Endothelial cell of umbilical vein (primary cell): ENCODE measurements around the gene MTR. TPM values are rescaled to one million over a fixed set of nuclear protein-coding genes. Genes with fewer than 3 reads are reported as not detected.

Experiments used
- BruUV-seq: library from RNA; stranded (reverse); fragments of 400-500 nt; replicated peaks from 2 replicates; lab custom pipeline; 2021; lab: Mats Ljungman, UMichigan
- CTCF ChIA-PET: fragments of 300-600, 350-600 bp; sonication (Branson Sonifier 250); formaldehyde crosslinking; loops from one replicate; lab custom pipeline; 2021; ENCODE audit warnings: antibody characterized with exemption, inconsistent platforms; lab: Charles Lee
- POLR2A ChIA-PET: fragments of 300-600, 350-600 bp; sonication (Branson Sonifier 250); formaldehyde crosslinking; loops from one replicate; lab custom pipeline; 2021; ENCODE audit warnings: antibody characterized with exemption, inconsistent platforms; lab: Charles Lee
- DNase-seq: peaks from one replicate; pipeline ENCODE4 v3.0.0-alpha.2; 2011; ENCODE audit warnings: low read depth, low spot score
- FAIRE-seq: peaks from 2 replicates; lab custom pipeline; 2011; peaks lifted over from hg19 to GRCh38; lab: Jason Lieb, UNC
- H2AFZ ChIP-seq: 2 replicates; pipeline ENCODE4 v1.6.0; 2012; ENCODE audit warnings: low read depth, low read length, control low read depth, inconsistent platforms
- H3K27ac ChIP-seq: 2 replicates; pipeline ENCODE4 v1.5.1; 2011; ENCODE audit warnings: low read depth, mild to moderate bottlenecking, control low read depth, low read length, moderate library complexity; ENCODE audit not compliant: insufficient read depth
- H3K27me3 ChIP-seq, 2 experiments: 2 replicates each; pipeline versions ENCODE4 v1.6.0 to v1.6.1; 2011; ENCODE audit warnings: low read length in 2 of 2, mixed read lengths in 1 of 2; ENCODE audit not compliant: control insufficient read depth in 2 of 2, insufficient read depth in 2 of 2
- H3K36me3 ChIP-seq, 2 experiments: 2 replicates in 1 of 2; 3 replicates in 1 of 2; pipeline ENCODE4 v1.5.1; 2011; ENCODE audit warnings: low read length in 2 of 2, mild to moderate bottlenecking in 1 of 2, moderate library complexity in 1 of 2; ENCODE audit not compliant: control insufficient read depth in 2 of 2, insufficient read depth in 2 of 2; ENCODE audit errors: extremely low read depth in 1 of 2
- H3K4me1 ChIP-seq: 3 replicates; pipeline ENCODE4 v1.5.1; 2011; ENCODE audit warnings: mild to moderate bottlenecking, low read length; ENCODE audit not compliant: control insufficient read depth, insufficient read depth; ENCODE audit errors: extremely low read depth
- H3K4me2 ChIP-seq: 2 replicates; pipeline ENCODE4 v1.6.1; 2011; ENCODE audit warnings: low read length, control low read depth, mixed read lengths; ENCODE audit not compliant: insufficient read depth
- H3K4me3 ChIP-seq, 3 experiments: fragments of 200-600 bp in 1 of 3; sonication (generic), shearing (Covaris generic) in 1 of 3; replicated peaks in 1 of 3; 2 replicates each; pipeline ENCODE4 v1.5.1; 2011 to 2016; ENCODE audit warnings: control low read depth in 3 of 3, low read length in 3 of 3, mild to moderate bottlenecking in 2 of 3, inconsistent platforms in 1 of 3, low read depth in 1 of 3, moderate library complexity in 1 of 3; ENCODE audit not compliant: insufficient read depth in 1 of 3
- H3K79me2 ChIP-seq: 2 replicates; pipeline ENCODE4 v1.6.0; 2012; ENCODE audit warnings: low read length, inconsistent platforms; ENCODE audit not compliant: control insufficient read depth, insufficient read depth
- H3K9ac ChIP-seq: replicated peaks from 2 replicates; pipeline ENCODE3; 2011; ENCODE audit warnings: low read length, control low read depth; ENCODE audit not compliant: insufficient read depth; ENCODE audit errors: extremely low read depth
- H3K9me1 ChIP-seq: replicated peaks from 3 replicates; pipeline ENCODE4 v1.6.0; 2011; ENCODE audit warnings: mild to moderate bottlenecking, low read length; ENCODE audit not compliant: control insufficient read depth, insufficient read depth; ENCODE audit errors: extremely low read depth
- H3K9me3 ChIP-seq: replicated peaks from 2 replicates; pipeline ENCODE4 v1.5.1; 2012; ENCODE audit warnings: low read length, inconsistent platforms; ENCODE audit not compliant: control insufficient read depth, insufficient read depth
- H4K20me1 ChIP-seq: replicated peaks from 2 replicates; pipeline ENCODE3; 2011; ENCODE audit warnings: mild to moderate bottlenecking, low read length; ENCODE audit not compliant: control insufficient read depth, insufficient read depth; ENCODE audit errors: extremely low read depth
- EZH2 ChIP-seq: IDR thresholded peaks from 2 replicates; pipeline ENCODE4 v1.6.1; 2012; ENCODE audit warnings: borderline replicate concordance, low read depth, mild to moderate bottlenecking, moderate library complexity, low read length, inconsistent platforms; ENCODE audit not compliant: severe bottlenecking
- FOS ChIP-seq: IDR thresholded peaks from 2 replicates; pipeline ENCODE4 v1.6.1; 2011; ENCODE audit warnings: mild to moderate bottlenecking, low read length, moderate library complexity, borderline replicate concordance; ENCODE audit not compliant: insufficient read depth
- GATA2 ChIP-seq: IDR thresholded peaks from 2 replicates; pipeline ENCODE4 v1.7.0; 2011; ENCODE audit warnings: low read depth, mild to moderate bottlenecking, moderate library complexity, mixed read lengths, low read length; ENCODE audit not compliant: insufficient read length, insufficient read depth
- JUN ChIP-seq: IDR thresholded peaks from 2 replicates; pipeline ENCODE4 v1.6.1; 2011; ENCODE audit warnings: borderline replicate concordance, low read depth; ENCODE audit not compliant: insufficient read length, insufficient read depth
- MYC ChIP-seq: IDR thresholded peaks from one replicate; pipeline ENCODE4 v1.6.1; 2011; ENCODE audit warnings: mild to moderate bottlenecking, low read depth, low read length
- POLR2A ChIP-seq: IDR thresholded peaks from 2 replicates; pipeline ENCODE4 v1.6.1; 2012; ENCODE audit warnings: low read depth, mild to moderate bottlenecking, control low read depth, low read length
- POLR2AphosphoS5 ChIP-seq: IDR thresholded peaks from 2 replicates; pipeline ENCODE4 v1.6.1; 2012; ENCODE audit warnings: low read depth, mild to moderate bottlenecking, control low read depth, low read length, moderate library complexity; ENCODE audit not compliant: insufficient read depth
- dilution Hi-C: fragments of 300-500 bp; cut with MboI; formaldehyde crosslinking; loops from one replicate; pipeline ENCODE4 v1.15.0; 2019; ENCODE audit warnings: low sequenced_read_pairs; ENCODE audit not compliant: extremely low pct_ligation_motif_present
- intact Hi-C: fragments of 100-400 bp; cut with micrococcal nuclease; formaldehyde crosslinking; loops from one replicate; pipeline ENCODE4 v1.10.0; 2022
- polyA plus RNA-seq, 4 experiments: library from polyadenylated mRNA; depleted of rRNA in 3 of 4; stranded (reverse) in 3 of 4; unstranded in 1 of 4; fragments of >200 nt; gene quantifications; 2 replicates each; pipeline versions ENCODE4 v1.2.1 to v1.2.3, GENCODE V29; 2011 to 2012; ENCODE audit warnings: missing spikeins in 1 of 4
- total RNA-seq: library from RNA; stranded (reverse); gene quantifications from 2 replicates; pipeline ENCODE4 v1.2.3, GENCODE V29; 2021
- TF ChIP-seq, protein P1 (sequence below): IDR thresholded peaks from 2 replicates; pipeline ENCODE4 v1.6.1; 2011; ENCODE audit not compliant: insufficient read depth, insufficient read length
- TF ChIP-seq, protein P2 (sequence below), 2 donors: IDR thresholded peaks; 1 replicate in 1 of 2; 2 replicates in 1 of 2; pipeline ENCODE4 v1.5.1; 2011; ENCODE audit warnings: low read length in 2 of 2, mild to moderate bottlenecking in 2 of 2, moderate library complexity in 2 of 2, control low read depth in 1 of 2, inconsistent platforms in 1 of 2, low read depth in 1 of 2; ENCODE audit not compliant: insufficient read depth in 1 of 2; ENCODE audit errors: extremely low read depth in 1 of 2

The MTR gene
- total and polyA plus RNA-seq, 2 donors (not counting 3 experiments of a cell fraction or from before 2014, with no cell fraction given), result 6.7 to 45.2 TPM

GRCh38 chr1:236765831-236766230, 29.3 kb upstream of the MTR start:
- H3K27me3 ChIP-seq, result peaks cover 0 to 2% of the 10 kb centered on the region in 2 experiments
- DNase-seq, result no peak
- no peaks in the 10 kb centered on the region for H3K79me2 ChIP-seq
- no TSS peak for BruUV-seq
- H3K9me3 ChIP-seq, result no peaks in the 10 kb centered on the region
- no peaks in the 10 kb centered on the region for H3K36me3 ChIP-seq
- no peaks in the 10 kb centered on the region for H4K20me1 ChIP-seq
- H3K27ac ChIP-seq, result no peak overlapping the region
- no peaks in the 10 kb centered on the region for H3K4me1 ChIP-seq
- ChIA-PET POLR2A (no interaction called here), CTCF (no interaction called here)
- H3K9ac ChIP-seq, result no peak overlapping the region
- H3K4me3 ChIP-seq, result no peak overlapping the region
- H3K4me2 ChIP-seq, result no peak overlapping the region
- TF ChIP-seq, protein P1, sequence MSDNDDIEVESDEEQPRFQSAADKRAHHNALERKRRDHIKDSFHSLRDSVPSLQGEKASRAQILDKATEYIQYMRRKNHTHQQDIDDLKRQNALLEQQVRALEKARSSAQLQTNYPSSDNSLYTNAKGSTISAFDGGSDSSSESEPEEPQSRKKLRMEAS, result no peak
- TF ChIP-seq EZH2 (no peak), GATA2 (no peak), FOS (no peak), POLR2A (no peak)
- dilution Hi-C loops (no loop called here), intact Hi-C loops (no loop called here)
- no peak overlapping the region for H2AFZ ChIP-seq
- H3K9me1 ChIP-seq, result no peaks in the 10 kb centered on the region
- no peak for FAIRE-seq

DNA sequence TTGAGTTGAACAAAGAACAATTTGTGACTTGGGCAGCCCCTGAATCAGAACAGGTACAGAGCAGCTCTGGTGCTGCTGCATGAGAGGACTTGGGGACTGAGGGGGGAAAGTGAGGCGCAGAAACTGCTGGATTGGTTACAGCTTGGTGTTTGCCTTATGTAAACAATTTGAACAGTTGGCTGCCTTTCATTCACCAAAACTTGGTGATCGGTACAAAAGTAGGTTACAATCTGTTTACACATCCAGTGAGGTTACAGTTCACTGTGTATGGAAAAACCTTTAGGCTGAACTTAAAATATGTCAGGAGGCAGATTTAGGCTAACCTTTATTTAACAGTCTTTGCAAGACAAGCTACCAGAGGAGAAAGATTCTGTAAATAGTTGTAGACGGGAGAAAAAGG, 28.6 kb upstream of the MTR start:
- FAIRE-seq, result no peak
- BruUV-seq, result no TSS peak

More for the DNA sequence above, 28.6 kb upstream of the MTR start:
- no peaks in the 10 kb centered on the region for H3K9me3 ChIP-seq
- no peak for DNase-seq
- no peaks in the 10 kb centered on the region for H3K4me1 ChIP-seq
- no peaks in the 10 kb centered on the region for H4K20me1 ChIP-seq
- ChIA-PET CTCF (no interaction called here), POLR2A (no interaction called here)
- H3K36me3 ChIP-seq, result no peaks in the 10 kb centered on the region
- H2AFZ ChIP-seq, result no peak overlapping the region
- H3K4me3 ChIP-seq, result no peak overlapping the region
- dilution Hi-C loops (no loop called here), intact Hi-C loops (no loop called here)
- no peaks in the 10 kb centered on the region for H3K9me1 ChIP-seq
- TF ChIP-seq EZH2 (no peak), POLR2A (no peak), MYC (no peak), JUN (no peak), POLR2AphosphoS5 (no peak), FOS (no peak)
- TF ChIP-seq, protein P2, sequence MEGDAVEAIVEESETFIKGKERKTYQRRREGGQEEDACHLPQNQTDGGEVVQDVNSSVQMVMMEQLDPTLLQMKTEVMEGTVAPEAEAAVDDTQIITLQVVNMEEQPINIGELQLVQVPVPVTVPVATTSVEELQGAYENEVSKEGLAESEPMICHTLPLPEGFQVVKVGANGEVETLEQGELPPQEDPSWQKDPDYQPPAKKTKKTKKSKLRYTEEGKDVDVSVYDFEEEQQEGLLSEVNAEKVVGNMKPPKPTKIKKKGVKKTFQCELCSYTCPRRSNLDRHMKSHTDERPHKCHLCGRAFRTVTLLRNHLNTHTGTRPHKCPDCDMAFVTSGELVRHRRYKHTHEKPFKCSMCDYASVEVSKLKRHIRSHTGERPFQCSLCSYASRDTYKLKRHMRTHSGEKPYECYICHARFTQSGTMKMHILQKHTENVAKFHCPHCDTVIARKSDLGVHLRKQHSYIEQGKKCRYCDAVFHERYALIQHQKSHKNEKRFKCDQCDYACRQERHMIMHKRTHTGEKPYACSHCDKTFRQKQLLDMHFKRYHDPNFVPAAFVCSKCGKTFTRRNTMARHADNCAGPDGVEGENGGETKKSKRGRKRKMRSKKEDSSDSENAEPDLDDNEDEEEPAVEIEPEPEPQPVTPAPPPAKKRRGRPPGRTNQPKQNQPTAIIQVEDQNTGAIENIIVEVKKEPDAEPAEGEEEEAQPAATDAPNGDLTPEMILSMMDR (IDR thresholded peaks at IDR 0.05; ENCODE audit: extremely low read depth in 1 of 2, insufficient read depth in 1 of 2, low read depth in 1 of 2, low read length in 2 of 2), result no peak
- TF ChIP-seq, protein P1, result no peak
- H3K27me3 ChIP-seq, result peaks cover 2 to 3% of the 10 kb centered on the region in 2 experiments
- H3K4me2 ChIP-seq, result no peak overlapping the region
- no peak overlapping the region for H3K27ac ChIP-seq
- no peak overlapping the region for H3K9ac ChIP-seq
- H3K79me2 ChIP-seq, result no peaks in the 10 kb centered on the region
